ENCODE data around the gene ZDHHC18. TPM values are rescaled to one million over a fixed set of nuclear protein-coding genes. Genes with fewer than 3 reads are reported as not detected.

Gene ZDHHC18
- total RNA-seq = 10 to 100 TPM; 22.8 to 30.5 (median 26.9) TPM
- long read RNA-seq, donor 1, full-length matches to known transcripts = 8 of 36 reads
- long read RNA-seq, donor 1, partial matches to known transcripts = 15 of 36 reads
- long read RNA-seq, donor 1, other reads (novel, unspliced or antisense) = 13 of 36 reads
- long read RNA-seq, donor 2, partial matches to known transcripts = 0 of 3 reads
- long read RNA-seq, donor 2, other reads (novel, unspliced or antisense) = 3 of 3 reads

GRCh38 chr1:26826261-26827105, at the start of gene ZDHHC18:
Gene ZDHHC18 (plus strand): TSS chr1:26826688. CDS start chr1:26826805, 117 bp downstream.
- intact Hi-C loops (cut with DNase I, micrococcal nuclease) = no loop called here
- Histone ChIP-seq H3K9me3 (no peaks in the 10 kb centered on the region), H3K4me1 (ENCODE audit: low read depth) (peaks cover 19% of the 10 kb centered on the region), H3K4me3 (peak within 1 kb of the TSS; percentile 44), H3K36me3 (ENCODE audit: low read depth) (no peaks in the 10 kb centered on the region)
- DNase-seq (peak; percentile 75 to 86 (median 84)), ATAC-seq (peak; percentile 95)
- peak; percentile 59 for TF ChIP-seq CTCF (IDR thresholded peaks at IDR 0.05)

GRCh38 chr1:26779098-26779668, 47.3 kb upstream of the ZDHHC18 start:
- peaks cover 22% of the 10 kb centered on the region for H3K36me3 ChIP-seq (ENCODE audit: low read depth)

GRCh38 chr1:26780344-26780957, 46.0 kb upstream of the ZDHHC18 start:
- ATAC-seq = no peak
- no peak for DNase-seq
- H3K4me1 ChIP-seq (ENCODE audit: low read depth) = peaks cover 26% of the 10 kb centered on the region
- no peak for TF ChIP-seq CTCF (IDR thresholded peaks at IDR 0.05)
- H3K4me3 ChIP-seq = no peak overlapping the region
- peaks cover 12% of the 10 kb centered on the region for H3K36me3 ChIP-seq (ENCODE audit: low read depth)
- intact Hi-C loops (cut with DNase I, micrococcal nuclease) = loop anchor here in 1 of 2 donors (10.0 kb wide), 1 partner anchor 86 kb away; the partner anchor contains the start of gene ARID1A
- H3K9me3 ChIP-seq = no peaks in the 10 kb centered on the region

More at GRCh38 chr1:26779098-26779668, 47.3 kb upstream of the ZDHHC18 start:
- H3K9me3 ChIP-seq = no peaks in the 10 kb centered on the region
- DNase-seq = no peak
- H3K4me3 ChIP-seq = no peak overlapping the region
- no peak for TF ChIP-seq CTCF (IDR thresholded peaks at IDR 0.05)
- peaks cover 14% of the 10 kb centered on the region for H3K4me1 ChIP-seq (ENCODE audit: low read depth)
- intact Hi-C loops (cut with DNase I, micrococcal nuclease) = no loop called here
- no peak for ATAC-seq

GRCh38 chr1:26781206-26781825, 45.2 kb upstream of the ZDHHC18 start:
- Histone ChIP-seq H3K36me3 (ENCODE audit: low read depth) (peaks cover 7% of the 10 kb centered on the region), H3K4me3 (no peak overlapping the region), H3K9me3 (no peaks in the 10 kb centered on the region), H3K4me1 (ENCODE audit: low read depth) (peaks cover 35% of the 10 kb centered on the region)
- intact Hi-C loops (cut with DNase I, micrococcal nuclease) = loop anchor here in 1 of 2 donors (10.0 kb wide), 1 partner anchor 87 kb away; the partner anchor contains the start of gene ARID1A
- DNase-seq (no peak), ATAC-seq (no peak)
- no peak for TF ChIP-seq CTCF (IDR thresholded peaks at IDR 0.05)
